HG03103 (cell line): Measurements from ENCODE around the gene HOXC13.

Experiments
- ATAC-seq: cut with Tn5 transposase; IDR thresholded peaks from one replicate; pipeline ENCODE4 v1.9.1; 2021; ENCODE audit warnings: low read depth; ENCODE audit not compliant: unreplicated experiment

HOXC13 gene

DNA sequence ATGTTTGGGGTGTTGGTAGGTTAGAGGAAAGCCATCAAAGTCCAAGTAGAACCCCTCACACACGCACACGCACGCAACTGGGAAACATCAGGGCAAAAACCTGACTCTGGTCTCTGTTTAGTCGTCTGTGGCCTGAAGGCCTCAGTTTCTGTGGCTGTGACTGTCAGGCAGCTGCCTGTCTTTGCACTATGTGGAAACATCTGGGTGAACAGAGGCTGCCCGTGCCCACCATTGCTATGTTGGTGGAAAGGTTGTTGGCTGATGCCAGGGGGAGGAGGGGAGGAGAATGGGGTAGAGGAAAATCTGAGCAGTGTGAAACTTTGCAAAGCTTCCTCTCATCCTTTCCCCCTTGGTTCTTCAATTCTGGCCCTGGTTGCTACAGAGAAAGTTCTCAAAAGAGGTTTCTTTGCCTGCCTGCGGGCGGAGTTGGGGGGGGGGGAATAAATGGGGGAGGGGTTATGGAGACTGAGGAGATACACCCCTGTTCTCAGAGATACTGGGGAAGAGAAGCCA is 53.8 kb downstream of the HOXC13 start:
- ATAC-seq, result no peak

DNA sequence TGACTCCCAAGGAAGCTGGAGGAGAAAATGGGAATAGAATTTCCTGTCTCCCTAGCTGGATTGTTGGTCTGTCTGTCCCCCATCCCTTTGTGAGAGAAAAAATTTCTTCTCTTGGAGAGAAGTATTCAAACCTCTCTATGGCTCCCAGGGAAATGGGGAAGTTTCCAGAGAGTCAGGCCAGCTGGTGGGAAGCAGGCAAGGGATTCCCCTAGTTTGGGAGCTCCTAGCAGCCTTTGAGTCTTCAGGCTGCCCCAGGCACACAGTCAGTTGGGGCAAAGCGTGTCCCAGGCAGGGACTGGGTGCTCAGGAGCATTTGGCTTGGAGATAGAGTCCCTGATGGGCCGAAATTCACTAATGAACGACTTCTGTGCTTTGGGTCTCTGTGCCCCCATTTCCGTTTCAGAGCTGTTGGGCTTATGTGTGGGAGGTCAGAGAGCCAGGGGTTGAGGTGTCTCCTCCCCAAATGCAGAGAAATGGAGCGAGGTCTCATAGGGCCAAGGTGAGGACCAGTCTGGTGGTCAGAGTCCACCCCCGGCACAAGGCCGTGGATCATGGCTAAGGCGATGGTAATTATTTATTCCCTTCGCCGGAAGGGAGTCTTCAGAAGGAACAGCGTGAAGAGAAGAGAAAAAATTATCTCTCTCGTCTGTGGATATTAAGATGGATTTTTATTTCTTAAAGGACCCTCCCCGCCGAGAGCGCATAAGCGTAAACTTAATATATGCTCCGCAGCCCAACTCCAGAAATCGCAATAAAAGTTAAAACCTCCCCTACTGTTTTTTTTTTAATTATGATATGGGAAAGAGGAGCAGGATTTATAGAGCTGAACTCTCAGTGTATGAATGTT is 54.8 kb downstream of the HOXC13 start:
- no peak for ATAC-seq

GRCh38 chr12:53994009-53994263 is 55.3 kb downstream of the HOXC13 start:
- no peak for ATAC-seq

- ATAC-seq, result no peak
Measured at GRCh38 chr12:53994264-53995001, 55.8 kb downstream of the HOXC13 start.

DNA sequence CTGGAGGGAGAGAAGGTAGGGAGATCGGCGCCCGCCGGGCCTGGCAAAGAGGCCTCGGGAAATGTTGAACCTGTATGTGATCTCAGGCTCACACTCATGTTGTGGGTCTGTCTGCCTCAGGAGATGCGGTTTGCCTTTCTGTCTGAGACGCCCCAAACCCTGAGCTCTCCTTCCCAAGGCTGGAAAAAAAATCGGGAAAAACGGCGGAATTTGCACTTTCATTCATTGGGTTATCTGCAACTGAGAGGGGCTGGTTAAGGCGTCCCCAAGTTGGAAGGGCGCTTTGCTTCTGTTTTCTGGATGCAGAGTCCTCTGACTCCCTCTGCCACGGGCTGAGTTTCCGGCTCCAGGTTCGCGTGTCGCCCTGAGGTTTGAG is 56.4 kb downstream of the HOXC13 start:
- no peak for ATAC-seq

- ATAC-seq, result no peak
Measured at GRCh38 chr12:53995378-53996239, 57.0 kb downstream of the HOXC13 start.
